Omental fat pad (tissue), 4 donors: ENCODE results near the gene MEF2C. TPM values are rescaled to one million over a fixed set of nuclear protein-coding genes. Genes with fewer than 3 reads are reported as not detected.

Experiments used
- ATAC-seq: fragments of 150-250 bp; one replicate; pipeline ENCODE4 v1.9.1; 2016; ENCODE audit warnings: mild to moderate bottlenecking, moderate library complexity; ENCODE audit not compliant: low FRiP score
- DNase-seq: peaks from one replicate; pipeline ENCODE4 v3.0.0-alpha.2; 2019; ENCODE audit warnings: low spot score
- CTCF ChIP-seq, 3 donors: fragments of 450-650 bp; IDR thresholded peaks; one replicate each; pipeline ENCODE4 v1.5.1; 2016 to 2017; ENCODE audit warnings: antibody characterized with exemption in 3 of 3, mild to moderate bottlenecking in 3 of 3, moderate library complexity in 2 of 3
- total RNA-seq, 4 donors: library from RNA; depleted of rRNA; stranded (reverse); fragments of >200 nt; gene quantifications; one replicate each; pipeline ENCODE4 v1.1.0, GENCODE V29; 2016

MEF2C gene
- total RNA-seq, 4 donors from 2014 or later, result 25.4 to 97.7 (median 44.0) TPM

DNA sequence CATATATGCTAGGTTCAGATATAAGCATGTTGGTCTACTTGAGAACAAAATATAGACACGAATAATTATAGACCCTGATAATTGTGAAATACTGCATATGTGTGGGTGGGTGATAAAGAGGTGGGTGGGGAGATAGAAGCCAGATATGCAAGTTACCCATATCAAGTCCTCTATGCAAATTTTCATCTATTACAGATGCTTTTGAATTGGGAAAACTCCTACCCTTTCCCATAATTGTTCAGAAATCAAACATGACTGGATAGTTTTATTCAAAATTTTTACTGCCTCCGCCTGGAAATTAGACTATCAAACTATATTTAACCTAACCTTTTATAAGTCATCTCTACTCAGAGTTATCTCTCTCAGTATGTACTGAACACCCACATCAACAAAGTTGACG is 157.5 kb downstream of the MEF2C start:
- DNase-seq (no peak), ATAC-seq (no peak)
- TF ChIP-seq CTCF (IDR thresholded peaks at IDR 0.05), result no peak

GRCh38 chr5:88724201-88724600 is 158.8 kb downstream of the MEF2C start:
- ATAC-seq, result no peak
- no peak for TF ChIP-seq CTCF (IDR thresholded peaks at IDR 0.05)
- DNase-seq, result no peak

DNA sequence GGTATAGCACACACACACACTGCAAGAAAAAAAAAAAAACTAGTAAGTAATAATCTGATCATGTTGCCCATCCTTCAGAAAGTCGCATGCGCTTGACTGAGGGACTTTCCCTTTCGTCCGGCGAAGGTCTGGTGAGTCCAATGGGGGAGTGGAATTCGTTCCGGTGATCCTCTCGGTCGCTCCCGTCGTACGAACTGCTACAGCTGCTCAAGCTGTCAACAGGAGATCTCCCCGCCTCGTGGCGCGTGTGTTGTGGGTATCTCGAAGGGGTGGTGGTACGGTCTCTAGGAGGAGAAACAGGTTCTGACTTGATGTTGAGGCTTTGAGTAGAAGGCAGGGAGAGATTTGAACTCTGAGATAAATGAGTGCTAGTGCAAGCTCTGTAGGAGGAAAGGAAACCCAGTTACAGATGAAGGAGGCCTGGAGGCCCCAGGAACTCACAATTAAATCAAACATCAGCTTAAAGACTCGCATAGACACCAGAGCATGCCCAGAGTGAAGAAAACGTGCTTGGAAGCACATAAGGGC is 160.4 kb downstream of the MEF2C start:
- ATAC-seq (no peak), DNase-seq (no peak)
- TF ChIP-seq CTCF (IDR thresholded peaks at IDR 0.05), result no peak

DNA sequence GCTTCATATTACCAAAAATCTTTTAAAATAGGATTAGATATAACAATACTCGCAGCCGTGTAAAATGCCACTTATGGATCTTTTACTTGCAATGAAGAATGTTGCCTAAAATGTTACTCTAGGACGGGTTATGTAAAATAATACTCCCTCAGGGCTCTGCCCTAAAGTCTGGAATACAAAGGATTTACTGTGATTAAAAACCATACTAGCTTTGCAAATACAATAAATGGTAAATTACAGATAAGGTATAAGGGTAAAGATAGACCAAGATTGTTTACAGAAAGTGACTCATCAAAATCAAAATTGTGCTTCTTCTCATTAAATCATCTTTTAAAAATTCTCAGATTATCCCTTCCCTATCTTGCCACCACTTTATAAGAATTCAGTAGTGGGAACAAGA is 163.6 kb downstream of the MEF2C start:
- DNase-seq, result no peak
- ATAC-seq, result no peak
- no peak for TF ChIP-seq CTCF (IDR thresholded peaks at IDR 0.05)

GRCh38 chr5:88718736-88719135 is 164.2 kb downstream of the MEF2C start:
- no peak for DNase-seq
- ATAC-seq, result no peak
- TF ChIP-seq CTCF (IDR thresholded peaks at IDR 0.05), result no peak

DNA sequence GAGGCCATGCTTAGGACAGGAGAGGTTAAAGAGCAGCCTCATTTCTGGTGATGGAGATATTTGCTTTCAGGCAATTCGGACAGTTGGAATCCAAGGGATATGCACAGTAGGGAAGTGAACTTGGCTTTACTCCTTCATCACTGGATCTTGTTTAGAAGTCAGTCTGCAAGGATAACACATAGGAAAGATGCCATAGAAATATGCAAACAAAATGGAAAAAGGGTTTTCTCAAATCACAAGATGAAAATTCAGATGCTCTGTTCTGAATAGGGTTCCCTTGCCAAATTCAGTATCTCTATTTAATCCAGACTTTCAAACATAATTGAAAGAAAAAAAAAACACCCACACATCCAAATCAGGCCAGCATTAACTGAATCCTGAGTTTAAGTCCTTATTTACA is 166.9 kb downstream of the MEF2C start:
- DNase-seq, result no peak
- ATAC-seq, result no peak
- no peak for TF ChIP-seq CTCF (IDR thresholded peaks at IDR 0.05)

DNA sequence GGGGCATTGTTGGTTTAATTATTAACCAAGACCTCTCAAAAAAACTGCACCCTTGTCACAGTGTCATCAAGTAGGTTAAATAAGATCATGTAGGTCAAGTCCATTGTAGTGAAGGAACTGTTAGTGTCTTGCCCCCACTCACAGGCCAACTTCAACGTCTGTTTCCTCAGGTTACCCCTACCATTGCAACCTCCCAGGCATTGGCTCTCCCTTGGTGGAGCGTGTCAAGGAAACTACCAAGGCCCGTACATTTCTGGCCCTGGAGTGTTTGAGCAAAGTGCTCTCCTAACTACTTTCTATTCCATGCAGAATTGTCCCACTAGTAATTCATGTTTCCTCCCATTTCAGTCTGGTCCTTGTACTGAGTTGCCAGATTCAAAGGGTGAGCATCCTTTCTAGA is 167.5 kb downstream of the MEF2C start:
- TF ChIP-seq CTCF (IDR thresholded peaks at IDR 0.05), result no peak
- DNase-seq (no peak), ATAC-seq (no peak)
